DMS114 treated with DMSO at 0.1 percent for 48 hours (cell line): ENCODE results near the gene RIN3.

Experiments
- DNase-seq: peaks from one replicate; lab custom pipeline; 2025; ENCODE audit not compliant: unreplicated experiment; lab: John Stamatoyannopoulos, UW

RIN3 gene

DNA sequence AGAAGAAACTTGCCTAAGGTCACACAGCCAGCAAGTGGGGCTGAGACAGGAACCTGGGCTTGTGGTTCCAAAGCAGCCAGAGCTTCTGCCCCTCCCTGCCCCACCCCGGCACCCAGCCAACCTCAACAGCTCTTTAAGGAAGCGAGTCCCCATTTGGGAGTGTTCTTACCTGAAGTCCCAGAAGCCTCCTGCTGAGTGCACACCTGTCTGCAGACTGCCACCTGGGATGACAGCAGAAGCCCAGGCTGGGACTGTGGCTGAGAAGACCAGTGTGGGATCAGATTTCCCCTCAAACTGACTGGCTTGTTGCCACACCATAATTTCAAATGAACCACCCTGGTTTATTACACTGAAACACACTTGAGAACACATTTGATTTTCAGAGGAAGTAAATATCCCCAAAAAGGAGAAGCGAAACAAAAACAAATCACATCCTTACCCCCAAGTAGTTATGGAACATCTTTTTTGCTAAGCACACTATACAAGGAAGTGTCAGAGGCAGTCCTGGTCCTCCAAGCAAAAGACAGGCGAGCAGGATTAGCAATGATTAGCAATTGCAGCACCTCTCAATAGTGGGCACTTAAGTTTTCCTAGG, 6.3 kb upstream of the RIN3 start:
- no peak for DNase-seq

DNA sequence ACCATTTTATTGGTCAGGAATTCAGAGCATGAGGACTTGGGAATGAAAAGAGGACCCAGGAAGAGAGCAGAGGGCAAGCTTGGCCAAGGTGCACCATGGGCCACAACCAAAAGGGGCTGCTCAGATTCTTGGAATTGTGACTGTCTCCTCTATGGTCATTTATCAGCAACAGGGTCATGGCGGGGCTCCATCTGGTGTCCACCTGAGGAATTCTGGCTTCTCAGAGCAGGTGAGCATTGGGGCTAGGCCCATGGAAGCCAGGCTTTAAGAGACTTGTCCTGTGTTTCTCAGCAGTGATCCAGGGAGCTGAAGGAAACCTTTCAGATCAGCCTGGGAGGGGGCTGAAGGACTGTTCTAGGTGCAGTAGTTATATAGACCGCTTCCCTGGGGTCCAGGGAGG, 2.6 kb upstream of the RIN3 start:
- no peak for DNase-seq

DNA sequence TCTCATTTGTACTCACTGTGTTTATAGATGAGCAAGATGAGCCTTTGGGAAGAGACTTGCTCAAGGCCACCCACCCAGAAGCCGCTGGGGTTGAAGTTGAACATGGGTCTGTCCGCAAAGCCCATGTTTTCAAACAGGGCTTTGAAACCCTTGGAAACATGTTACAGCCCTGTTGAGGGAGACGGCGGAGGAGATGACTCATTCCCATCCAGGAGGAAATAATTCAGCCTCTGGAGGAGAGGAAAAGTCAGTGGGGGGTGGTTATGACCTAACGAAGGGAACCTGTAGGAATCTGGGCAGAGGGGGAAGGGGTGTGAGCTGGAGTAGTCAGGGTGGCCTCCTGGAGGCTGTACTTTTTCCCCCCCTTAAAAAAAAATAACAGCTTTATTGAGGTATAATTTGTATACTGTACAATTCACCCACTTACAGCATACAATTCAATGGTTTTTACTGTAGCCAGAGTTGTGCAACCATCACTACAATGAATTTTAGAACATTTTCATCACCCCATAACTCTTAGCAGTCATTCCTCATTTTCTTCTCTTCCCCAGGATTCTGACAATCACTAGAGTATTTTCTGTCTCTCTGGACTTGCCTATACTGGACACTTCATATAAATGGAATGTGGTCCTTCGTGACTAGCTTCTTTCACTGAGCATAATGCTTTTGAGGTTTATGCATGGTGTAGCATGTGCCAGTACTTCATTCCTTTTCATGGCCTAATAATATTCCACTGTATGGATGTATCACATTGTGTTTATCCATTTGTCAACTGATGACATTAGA, 1.9 kb upstream of the RIN3 start:
- no peak for DNase-seq

DNA sequence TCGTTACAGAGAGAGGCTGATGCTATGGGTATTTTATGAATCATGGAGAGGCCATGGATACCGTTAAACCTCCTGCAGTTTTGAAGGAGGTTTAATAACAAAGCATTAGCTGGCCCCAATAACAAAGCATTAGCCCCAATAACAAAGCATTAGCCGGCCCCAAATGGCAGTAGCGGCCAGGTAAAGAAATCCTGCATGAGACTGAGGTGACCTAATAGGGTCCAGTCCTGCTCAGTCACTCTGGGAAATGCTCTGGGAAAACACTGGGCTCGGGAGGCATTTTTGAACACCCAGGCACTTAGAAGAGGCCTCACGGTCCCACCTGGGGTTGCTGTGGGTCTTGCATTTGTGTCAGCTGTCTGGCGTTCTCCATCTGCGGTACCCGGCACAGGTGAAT, 776 bp upstream of the RIN3 start:
- DNase-seq: no peak

DNA sequence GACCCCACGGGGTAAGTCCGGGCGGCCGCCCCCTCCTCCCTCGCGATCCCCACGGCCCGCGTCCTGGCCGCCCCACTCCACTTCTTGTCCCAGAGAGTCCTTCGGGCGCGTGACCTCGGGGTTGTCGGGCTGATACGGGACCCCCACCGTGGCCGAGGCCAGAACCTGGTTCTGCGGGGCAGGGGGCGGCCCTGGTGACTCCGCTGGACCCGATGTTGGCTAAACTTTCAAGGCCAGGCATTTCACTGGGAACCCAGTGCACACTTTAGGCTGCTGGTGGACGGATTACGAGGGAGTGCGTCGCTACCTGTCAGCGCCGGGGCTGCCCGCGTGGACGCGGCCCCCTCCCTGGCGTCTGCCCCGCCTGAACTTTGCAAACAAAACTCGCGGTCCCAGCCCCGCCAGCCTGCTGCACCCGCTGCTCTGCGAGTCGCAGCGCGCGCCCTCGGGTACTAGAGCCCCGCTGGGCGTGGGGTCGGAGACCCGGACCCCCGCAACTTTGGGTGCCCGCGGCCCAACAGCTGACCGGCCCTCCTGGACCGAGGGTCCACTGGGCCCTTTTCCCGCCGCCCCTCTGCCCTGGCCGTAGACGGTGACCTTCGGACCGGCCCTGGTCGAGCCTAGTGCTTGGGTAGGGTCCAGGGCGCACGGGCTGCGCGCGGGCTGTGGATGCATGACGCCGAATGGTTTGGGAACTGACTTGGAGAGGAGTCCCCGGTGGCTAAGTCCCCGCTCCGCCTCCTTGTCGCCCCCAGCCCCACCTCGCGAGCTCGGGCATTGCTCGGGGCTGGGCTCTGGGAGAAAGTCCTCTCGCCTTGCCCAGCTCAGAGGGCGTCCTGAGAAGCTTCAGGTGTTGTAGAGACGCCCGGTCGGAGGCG, 624 bp downstream of the RIN3 start:
- DNase-seq: no peak

DNA sequence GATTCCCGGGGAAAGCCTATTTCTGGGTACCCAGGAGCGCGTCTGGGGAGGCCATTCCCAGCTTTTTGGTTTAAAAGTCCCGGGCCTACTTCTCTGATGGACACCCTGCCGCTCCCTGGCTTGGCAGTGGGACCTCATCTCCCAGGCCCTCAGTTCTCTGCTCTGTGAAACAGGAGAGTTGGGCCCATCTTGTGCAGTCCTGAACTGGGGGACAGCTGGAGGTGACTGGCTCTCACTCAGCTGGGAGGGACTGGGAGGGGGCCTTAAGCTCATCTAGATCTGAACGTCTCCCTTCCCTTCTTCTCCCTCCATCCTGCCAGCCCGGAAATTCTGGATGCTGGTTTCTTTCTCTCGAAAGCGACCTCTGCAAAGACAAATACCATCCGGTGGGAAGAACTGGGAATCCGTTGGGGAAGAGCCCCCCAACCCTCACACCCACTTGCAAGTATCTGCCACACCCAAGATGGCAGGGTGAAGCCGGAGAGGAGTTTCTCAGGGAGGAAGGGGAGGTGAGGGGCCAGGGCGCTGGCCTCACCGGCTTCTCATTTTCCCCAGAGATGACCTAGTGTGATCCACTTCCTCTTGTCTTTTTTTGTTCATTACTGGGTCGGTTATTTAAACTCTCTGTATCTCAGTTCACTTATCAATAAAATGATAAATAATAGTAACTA, 1.4 kb downstream of the RIN3 start:
- no peak for DNase-seq

DNA sequence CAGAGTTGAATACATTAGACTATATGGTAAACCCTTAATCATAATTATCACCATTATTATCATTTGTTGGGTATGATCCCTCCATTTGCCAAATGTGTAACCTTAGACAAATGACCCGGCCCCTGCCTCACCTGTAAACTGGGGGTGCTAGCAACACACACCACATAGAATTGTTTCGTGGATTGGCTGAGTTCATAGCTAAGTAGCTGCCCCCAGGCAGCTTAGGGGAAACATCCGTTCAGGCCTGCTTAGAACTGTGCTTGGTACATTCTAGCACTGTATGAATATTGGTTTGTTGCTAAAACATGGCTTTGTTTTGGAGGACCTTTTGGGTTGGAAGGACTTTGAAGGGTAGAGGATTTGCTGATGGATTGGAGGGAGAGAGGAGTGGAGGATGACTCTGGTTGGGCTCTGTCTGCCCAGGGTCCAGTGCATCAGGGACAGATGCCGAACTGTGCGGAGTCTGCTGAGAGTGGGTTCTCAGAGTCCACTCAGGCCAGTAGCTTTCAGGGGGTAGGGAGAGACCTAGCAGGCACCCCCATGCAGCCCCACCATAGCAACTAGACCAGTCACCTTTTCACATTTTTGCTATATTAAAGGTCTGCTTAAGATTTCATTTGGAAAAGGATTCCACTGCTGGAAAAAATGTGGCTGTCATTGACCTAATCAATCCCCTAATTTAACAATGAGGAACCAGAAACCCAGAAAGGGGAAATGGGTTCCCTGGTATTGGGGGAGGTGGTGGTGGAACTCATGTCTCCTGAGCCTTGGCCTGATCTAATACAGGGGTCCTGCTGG, 2.2 kb downstream of the RIN3 start:
- no peak for DNase-seq

DNA sequence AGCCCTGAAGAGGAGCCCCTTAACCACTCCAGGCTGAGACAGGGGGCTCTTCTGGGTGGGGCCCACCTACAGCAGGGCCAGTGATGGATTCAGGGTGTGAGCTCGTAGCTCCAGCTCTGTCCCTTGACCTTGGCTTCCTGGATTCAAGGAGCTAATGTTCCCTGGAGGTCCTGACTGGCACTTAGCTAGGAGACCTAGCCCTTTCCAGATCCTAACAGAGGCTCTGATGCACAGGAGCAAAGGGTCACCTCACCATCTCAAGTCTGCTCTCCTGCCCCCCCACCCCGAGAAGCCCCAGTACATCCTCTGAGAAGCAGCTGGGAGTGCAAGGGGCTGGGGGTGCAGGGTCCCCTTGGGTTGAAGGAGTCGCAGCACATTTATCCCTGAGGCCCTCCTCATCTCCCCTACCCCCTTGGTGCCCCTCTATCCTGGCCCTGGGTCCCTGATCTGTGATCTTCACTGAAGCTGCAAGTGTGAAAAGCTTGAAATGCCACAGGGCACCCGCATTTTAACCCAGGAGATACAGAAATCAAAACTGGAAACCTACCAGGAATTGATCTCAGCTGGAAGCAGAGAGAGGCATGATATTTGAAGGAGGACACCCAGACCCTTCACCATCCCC, 2.9 kb downstream of the RIN3 start:
- DNase-seq: no peak

DNA sequence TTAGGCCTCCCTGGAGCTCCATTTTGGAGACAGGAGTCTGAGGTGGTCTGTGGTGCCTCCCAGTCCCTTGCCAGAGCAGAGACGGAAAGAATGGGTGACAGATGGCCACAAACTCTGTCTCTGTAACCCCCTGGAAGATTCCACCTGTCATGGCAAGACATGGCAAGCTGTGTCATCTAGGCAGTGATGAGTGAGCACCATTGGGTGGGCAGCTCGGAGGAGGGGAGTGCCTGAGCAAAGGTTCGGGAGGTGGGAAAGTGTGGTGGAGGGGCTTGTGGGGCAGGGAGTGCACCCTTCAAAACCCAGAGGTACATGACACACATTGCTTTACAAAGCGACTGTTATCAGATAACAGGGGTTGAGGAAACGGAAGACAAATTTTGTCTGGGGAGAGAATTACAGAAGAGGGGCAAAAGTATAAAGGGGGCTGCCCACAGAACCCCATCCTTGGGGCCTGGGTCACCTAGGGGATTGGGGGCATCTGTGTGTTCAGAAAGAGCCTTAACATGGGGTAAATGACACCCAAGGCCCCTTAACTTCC, 3.5 kb downstream of the RIN3 start:
- no peak for DNase-seq

DNA sequence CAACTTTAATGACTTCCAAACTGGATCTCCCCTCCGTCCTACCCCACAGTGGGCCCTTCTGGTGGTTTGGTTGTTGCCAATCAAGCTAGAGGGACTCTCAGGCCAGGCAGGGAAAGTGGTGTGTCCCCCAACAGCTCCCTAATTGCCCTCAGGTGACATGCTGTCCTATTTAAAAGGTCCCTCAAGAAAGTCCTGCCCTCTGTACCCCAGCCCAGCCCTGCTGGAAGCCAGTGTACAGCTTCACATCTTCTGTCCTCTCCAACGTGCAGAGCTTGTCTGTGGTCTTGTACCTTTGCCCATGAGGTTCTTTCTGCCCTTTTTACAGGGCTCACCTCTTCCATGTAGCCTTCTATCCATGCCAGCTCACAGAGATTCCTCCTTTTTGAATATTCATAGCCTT, 4.2 kb downstream of the RIN3 start:
- no peak for DNase-seq

DNA sequence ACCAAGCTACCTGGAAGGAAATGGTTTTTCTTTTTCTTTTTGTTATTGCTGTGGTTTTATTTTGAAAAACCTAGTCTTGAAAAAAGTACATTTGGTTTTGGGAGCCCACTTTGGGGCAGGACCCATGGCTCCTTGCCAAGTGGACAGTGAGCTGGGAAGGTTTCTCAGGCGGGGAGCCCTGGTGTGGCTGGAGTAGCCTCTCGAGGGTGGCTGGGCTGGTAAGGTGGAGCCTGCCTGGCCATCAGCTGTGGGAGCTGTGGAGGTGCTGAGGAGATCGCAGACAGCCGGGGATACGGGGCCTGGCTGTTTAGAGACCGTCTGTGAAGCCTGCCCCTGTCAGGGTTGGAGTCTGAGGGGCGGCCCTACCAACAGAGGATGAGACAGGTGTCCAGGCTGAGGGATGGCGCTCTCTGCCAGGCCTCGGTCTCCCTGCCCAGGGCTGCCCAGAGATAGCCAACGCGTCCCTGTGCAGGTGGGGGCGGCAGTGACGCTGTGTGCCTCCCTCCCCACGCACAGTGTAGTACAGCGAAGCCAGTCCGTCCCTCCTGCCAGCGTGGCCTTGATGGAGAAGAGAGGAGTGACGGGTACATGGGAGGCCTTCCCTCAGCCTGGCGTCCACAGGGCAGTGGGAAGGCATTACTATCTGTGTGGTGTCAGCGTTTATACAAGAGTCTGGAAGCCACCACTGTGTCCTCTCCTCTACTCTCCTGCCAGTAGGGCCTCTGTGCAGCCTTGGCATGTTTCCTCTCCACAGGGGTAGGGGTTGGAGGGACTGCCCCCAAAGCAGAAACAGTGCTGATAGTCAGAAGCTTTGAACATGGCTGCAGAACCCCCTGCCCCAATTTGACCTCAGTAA, 5.9 kb downstream of the RIN3 start:
- DNase-seq: no peak

DNA sequence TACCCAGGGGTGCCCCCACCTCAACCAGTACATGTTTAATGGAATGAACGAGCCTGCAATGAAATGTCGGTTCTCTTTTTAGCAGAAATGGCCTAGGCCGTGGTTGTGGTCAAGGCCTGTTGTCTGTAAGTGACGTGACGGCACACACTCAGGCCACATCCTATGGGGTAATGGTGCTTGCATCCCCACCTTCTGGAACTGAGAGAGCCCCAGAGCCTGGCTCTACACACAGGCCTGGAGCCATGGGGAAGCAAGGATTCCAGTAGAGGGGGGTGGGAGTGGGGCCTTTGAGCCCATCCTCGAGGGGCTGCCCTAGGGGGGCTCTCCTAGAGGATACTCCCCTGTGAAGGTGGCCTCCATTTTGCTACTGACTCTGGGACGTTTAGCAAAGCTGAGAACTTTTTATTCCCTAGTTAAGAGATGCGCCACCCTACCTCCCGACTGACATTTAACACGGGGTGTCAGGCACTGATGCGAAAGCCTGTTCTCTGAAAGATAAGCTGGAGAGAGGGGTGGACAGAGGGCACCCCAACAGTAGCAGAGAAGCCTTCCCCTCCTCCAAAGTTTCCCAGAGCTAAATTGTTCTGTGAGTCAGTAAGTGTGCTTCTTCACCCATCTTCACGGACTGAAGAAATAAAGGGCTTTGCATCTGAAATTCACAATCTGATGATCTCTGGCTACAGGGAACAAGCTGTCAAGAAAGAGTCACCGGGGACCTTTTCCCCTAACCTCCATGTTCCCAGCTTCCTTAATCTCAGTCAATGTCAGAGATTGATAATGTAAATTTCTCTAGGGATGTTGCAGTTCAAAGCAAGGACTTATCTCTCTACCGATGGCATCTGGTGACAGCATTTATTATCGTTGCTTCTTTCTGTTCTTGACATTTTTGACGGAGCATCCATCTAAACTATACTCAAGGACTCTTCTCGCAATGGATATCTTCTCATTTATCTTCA, 6.8 kb downstream of the RIN3 start:
- no peak for DNase-seq

DNA sequence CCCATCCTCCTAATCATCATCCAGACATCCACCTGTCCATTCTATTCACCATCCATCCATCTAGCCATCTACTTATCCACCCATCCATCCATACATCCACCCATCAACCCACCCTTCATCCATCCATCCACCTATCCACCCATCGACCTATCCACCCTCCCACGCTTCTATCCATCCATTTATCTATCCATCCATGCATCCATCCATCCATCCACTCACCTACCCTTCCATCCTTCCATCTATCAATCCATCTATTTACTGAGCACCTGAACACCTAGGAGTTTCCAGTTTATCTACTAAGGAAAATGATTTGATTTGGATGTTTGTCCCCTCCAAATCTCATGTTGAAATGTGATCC, 7.5 kb downstream of the RIN3 start:
- no peak for DNase-seq

DNA sequence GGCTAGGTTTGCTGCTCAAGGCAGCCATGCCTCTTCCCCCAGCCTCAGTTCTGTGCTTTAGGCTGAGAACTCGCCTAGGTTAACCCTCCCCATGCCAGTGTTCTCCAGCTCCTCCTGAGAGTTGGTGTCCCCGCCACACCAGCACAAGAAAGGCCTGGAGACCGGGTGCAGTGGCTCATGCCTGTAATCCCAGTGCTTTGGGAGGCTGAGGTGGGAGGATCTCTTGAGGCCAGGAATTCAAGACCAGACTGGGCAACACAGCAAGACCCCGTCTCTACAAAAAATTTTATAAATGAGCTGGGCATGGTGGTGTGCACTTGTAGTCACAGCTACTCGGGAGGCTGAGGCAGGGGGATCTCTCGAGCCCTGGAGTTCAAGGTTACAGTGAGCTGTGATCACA, 10.2 kb downstream of the RIN3 start:
- DNase-seq: no peak

DNA sequence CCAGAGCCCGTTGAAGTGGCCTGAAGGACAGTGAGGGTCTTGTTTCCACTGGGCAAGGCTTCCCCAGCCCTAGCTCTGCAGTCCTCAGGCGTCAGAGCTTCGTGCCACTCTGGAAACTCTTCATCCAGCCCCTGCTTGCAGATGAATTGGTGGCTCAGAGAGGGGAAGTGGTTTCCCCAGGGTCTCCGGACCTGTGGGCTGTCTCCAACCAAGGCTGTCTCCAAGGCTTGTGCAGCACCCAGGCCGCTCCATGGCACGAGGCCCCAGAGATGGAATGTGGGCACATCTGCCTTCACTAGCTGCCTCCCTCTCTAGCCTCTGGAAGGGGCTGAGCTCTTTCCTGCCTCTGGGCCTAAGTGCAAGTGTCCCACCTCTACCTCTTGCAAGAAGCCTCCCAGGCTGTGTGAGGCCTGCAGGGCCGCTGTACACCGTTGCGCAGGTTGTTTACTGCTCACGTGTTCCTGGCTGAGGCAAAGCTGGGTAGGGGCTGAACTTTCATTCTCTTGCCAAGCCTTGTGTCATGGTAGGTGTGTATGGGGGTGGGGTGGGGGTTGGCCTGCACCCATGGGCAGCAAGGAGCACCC, 11.1 kb downstream of the RIN3 start:
- no peak for DNase-seq

DNA sequence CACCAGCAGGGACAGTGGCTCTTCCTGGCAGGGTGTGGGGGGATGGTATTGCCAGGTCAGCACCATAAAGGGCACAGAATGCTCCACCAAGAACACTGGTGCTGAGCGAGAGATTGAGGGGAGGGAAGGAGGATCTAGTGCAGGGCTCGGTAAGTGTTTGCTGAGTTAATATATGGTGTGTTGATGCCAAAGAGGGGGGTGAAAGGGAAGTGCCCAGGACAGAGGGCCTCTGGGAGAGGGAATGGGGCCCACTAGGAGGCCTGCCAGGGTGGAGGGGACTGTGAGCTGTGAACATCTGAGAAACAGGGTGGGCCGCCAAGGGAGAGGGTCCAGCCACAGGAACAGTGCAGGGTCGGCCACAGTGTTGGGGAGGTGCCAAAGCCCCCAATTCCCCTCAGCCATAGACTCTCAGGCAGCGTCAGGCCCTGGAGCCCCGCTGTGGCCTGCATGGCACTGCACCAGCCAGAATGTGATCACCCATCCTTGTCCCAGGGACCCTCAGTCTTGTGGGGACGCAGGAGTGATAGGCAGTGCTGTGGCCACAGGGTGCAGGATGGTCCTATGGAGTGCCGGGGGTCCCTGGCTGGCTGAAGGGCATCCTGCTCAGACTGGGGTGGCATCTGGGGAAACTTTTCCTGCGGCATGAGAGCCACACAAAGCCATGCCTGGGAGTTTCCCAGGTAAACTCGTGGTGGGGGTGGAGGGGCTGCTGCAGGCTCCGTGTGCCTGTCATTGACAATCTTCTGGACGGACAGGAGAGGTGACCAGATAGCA, 11.9 kb downstream of the RIN3 start:
- no peak for DNase-seq

DNA sequence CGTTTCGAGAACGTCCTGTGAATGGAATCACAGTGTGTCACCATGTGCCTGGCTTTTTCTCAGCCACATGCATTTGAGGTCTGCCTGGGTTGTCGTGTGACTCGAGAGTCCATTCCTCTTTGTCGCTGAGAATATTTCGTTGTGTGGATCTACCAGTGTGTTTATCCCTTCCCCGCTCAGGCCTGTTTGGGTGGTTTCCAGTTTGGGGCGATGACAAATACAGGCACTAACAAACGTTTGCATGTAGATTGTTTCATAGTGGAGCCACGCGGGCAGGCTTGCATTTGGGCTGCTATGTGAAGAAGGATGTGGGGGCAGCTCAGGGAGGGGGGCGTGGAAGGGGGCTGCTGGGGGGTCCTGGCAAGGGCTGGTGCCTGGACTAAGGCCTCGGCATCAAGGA, 14.1 kb downstream of the RIN3 start:
- no peak for DNase-seq
